Thoracic aorta (tissue), 2 donors: ENCODE measurements around the gene OS9. TPM values are rescaled to one million over a fixed set of nuclear protein-coding genes. Genes with fewer than 3 reads are reported as not detected.

Experiments used
- ATAC-seq: fragments of 150-250 bp; one replicate; pipeline ENCODE4 v1.8.0; 2017; ENCODE audit warnings: low read depth; ENCODE audit not compliant: insufficient number of reproducible peaks, low FRiP score
- DNase-seq: peaks from one replicate; pipeline ENCODE4 v3.0.0-alpha.2; 2020; ENCODE audit warnings: low spot score
- H3K27ac ChIP-seq, 2 donors: fragments of 200-600 bp; sonication (generic); 1 replicate in 1 of 2; 2 replicates in 1 of 2; pipeline ENCODE4 v1.5.1; 2016; ENCODE audit warnings: mild to moderate bottlenecking in 2 of 2, moderate library complexity in 2 of 2
- H3K27me3 ChIP-seq: fragments of 200-600 bp; sonication (generic); replicated peaks from 2 replicates; pipeline ENCODE4 v1.6.0; 2016; ENCODE audit warnings: mild to moderate bottlenecking; ENCODE audit not compliant: insufficient read depth
- H3K36me3 ChIP-seq: fragments of 200-600 bp; sonication (generic); one replicate; pipeline ENCODE4 v1.5.1; 2016
- H3K4me1 ChIP-seq, 2 donors: fragments of 200-600 bp; sonication (generic); 1 replicate in 1 of 2; 2 replicates in 1 of 2; pipeline versions ENCODE4 v1.5.1 to v1.6.0; 2016; ENCODE audit warnings: low read depth in 2 of 2, mild to moderate bottlenecking in 1 of 2; ENCODE audit not compliant: control insufficient read depth in 1 of 2
- H3K4me3 ChIP-seq: fragments of 200-600 bp; sonication (generic); 2 replicates; pipeline ENCODE4 v1.5.1; 2016; ENCODE audit warnings: mild to moderate bottlenecking
- H3K9me3 ChIP-seq: fragments of 200-600 bp; sonication (generic); 2 replicates; pipeline ENCODE4 v1.5.1; 2016
- total RNA-seq, 2 donors: library from RNA; depleted of rRNA; stranded (reverse); fragments of >200 nt; gene quantifications; one replicate each; pipeline versions ENCODE4 v1.1.0 to v1.2.3, GENCODE V29; 2016
- TF ChIP-seq, protein P1 (sequence below): fragments of 200-600 bp; sonication (generic); IDR thresholded peaks from one replicate; pipeline ENCODE4 v1.5.1; 2019; ENCODE audit warnings: antibody characterized with exemption

OS9 gene
- total RNA-seq, 2 donors from 2014 or later = 253 to 381 TPM

DNA sequence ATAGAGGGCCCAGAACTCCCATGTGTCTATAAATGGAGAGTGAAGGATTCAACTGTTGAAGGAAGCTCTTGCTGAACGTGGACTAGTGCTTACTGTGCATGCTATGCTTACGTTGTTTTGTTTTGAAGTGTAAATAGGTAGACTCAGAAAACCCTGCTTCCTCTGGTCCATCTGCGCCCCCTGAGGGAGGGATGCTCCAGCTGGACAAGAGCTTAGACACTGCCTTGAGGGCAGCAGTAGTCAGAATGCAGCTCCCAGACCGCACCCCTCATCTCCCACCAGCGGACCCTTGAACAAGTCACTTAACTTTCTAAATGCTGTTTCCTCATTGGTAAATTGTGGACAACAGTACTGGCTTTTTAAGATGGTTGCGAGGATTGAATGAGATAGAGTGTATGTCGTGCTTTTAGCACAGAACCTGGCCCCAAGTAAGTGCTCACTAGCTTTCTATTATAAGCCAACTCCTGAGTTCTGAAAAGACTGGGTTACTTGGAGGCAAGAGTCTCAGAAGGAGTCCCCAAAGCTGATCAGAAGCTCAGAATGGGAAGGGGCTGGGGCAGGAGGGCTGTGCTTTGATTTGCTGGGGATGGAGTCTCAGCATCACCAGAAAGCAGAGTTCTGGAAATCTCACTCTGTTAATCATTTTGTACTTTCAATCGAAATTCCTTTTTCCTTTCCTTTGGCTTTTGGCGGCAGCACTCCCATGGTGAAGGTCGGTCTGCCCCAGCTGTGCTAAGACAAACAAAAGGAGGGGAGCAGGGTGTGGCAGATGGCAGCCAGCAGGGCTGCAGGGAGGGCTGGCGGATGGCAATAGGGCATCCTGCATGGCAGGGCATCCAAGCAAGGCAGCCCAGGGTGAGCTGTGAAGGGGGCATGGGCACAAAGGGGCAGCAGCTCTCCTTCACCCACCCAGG is 29.0 kb downstream of the OS9 start:
- ATAC-seq (no peak), DNase-seq (no peak)
- Histone ChIP-seq H3K36me3 (peaks cover 38% of the 10 kb centered on the region), H3K4me3 (no peak overlapping the region), H3K4me1 (peaks cover 0 to 19% of the 10 kb centered on the region in 2 donors), H3K27me3 (no peaks in the 10 kb centered on the region), H3K9me3 (no peaks in the 10 kb centered on the region), H3K27ac (no peak overlapping the region)
- TF ChIP-seq, protein P1, sequence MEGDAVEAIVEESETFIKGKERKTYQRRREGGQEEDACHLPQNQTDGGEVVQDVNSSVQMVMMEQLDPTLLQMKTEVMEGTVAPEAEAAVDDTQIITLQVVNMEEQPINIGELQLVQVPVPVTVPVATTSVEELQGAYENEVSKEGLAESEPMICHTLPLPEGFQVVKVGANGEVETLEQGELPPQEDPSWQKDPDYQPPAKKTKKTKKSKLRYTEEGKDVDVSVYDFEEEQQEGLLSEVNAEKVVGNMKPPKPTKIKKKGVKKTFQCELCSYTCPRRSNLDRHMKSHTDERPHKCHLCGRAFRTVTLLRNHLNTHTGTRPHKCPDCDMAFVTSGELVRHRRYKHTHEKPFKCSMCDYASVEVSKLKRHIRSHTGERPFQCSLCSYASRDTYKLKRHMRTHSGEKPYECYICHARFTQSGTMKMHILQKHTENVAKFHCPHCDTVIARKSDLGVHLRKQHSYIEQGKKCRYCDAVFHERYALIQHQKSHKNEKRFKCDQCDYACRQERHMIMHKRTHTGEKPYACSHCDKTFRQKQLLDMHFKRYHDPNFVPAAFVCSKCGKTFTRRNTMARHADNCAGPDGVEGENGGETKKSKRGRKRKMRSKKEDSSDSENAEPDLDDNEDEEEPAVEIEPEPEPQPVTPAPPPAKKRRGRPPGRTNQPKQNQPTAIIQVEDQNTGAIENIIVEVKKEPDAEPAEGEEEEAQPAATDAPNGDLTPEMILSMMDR = no peak

DNA sequence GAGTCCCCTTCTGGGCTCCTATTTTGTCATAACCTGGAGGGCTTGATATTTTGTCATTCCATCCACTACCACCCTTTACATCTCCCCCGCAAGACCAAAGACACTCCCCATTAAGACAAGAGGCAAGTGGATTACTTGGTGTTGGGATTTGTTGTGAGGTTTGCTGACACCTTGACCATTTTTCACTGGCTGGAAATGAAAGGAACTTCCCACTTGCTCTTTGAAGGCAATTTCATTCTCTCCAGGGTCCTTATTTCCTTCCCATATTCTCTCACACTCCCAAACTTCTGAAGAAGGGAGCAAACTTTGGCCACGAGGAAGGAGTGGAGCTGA is 29.7 kb downstream of the OS9 start:
- Histone ChIP-seq H3K4me1 (peaks cover 0 to 19% of the 10 kb centered on the region in 2 donors), H3K27ac (no peak overlapping the region), H3K36me3 (peaks cover 32% of the 10 kb centered on the region), H3K9me3 (no peaks in the 10 kb centered on the region), H3K4me3 (no peak overlapping the region), H3K27me3 (no peaks in the 10 kb centered on the region)
- TF ChIP-seq, protein P1 = no peak
- DNase-seq = no peak
- no peak for ATAC-seq

DNA sequence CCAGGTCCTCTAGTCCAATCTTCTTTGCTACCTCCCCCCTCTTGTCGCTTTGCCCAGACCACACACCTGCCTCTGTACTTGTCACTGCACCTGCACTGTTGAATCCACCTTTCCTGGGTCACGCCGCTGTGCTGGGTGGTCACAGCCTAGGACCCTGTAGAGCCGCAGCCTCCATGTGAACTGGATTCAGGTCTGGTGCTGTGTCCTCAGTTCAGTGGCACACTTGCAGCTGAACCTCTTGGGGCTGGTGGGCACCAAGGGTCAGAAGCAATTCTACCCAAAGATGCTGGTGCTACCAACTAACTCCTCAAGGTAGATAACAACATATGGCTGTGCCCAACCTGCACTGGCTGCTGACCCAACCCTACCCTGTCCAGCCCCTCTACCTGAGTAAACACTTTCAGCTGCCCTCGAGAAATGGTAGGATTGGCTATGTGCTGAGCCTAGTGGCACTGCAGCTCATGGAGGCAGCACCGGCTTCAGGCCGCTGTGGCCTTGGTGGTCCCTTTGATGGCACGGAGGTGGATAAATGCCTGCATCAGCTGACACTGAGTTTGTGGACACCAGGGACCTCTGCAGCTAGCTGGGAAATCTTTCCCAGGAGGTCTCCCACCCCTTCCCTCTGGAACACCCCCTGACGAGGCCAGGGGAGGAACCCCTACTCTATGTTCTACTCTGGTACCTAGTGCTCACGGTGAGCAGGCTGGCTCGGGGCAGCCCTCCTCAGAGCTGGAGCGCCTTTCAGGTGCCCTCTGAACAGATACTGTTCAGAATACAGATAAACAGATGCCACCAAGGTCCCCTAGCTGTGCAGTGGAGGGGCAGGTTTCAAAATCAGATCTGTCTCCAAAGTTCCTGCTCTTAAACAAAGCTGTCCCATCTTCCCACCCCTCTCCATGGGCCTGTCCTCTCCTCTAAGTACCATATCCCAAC is 30.3 kb downstream of the OS9 start:
- TF ChIP-seq, protein P1 = no peak
- DNase-seq (no peak), ATAC-seq (no peak)
- H3K4me1 ChIP-seq = peaks cover 0 to 19% of the 10 kb centered on the region in 2 donors
- H3K27me3 ChIP-seq = no peaks in the 10 kb centered on the region
- H3K27ac ChIP-seq = no peak overlapping the region
- H3K36me3 ChIP-seq = peaks cover 25% of the 10 kb centered on the region
- H3K9me3 ChIP-seq = no peaks in the 10 kb centered on the region
- H3K4me3 ChIP-seq = no peak overlapping the region

DNA sequence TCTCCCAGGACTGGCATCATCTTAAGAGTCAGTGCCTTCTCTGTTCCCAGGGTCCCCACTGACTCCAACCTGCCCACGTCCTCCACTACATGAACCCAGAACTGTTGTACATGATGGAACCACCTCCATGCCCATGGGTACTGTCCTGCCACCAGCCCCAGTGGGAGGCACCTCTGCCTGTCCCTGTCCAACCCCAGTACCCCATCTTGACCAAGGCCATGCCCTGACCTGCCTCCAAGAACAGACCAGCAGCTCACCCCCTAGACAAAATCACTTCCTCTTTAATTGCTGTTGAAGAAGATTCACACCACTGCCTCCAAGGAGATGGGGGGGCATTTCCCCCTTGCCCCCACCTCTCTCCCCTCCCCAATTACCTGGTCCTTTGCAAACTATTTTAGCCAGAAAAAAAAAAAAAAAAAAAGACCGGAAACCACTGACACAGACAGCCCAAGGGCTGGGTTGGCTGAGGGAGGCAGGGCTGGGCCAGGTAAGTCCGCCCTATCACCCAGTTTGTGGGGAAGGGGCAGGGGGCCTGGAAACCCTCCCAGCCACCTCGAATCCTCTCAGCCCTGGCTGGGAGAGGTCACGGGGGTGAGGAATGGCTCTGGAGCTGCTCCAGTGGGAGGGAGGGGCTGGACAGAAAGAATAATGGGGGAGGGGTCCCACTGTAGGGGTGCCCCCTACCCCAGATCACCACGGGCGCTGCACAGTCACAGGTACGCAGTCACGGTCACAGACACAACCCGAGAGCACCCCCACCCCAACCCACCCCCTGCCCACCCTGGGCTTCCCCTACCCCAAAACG is 31.2 kb downstream of the OS9 start:
- H3K4me1 ChIP-seq = peaks cover 0 to 19% of the 10 kb centered on the region in 2 donors
- TF ChIP-seq, protein P1 = no peak
- H3K4me3 ChIP-seq = no peak overlapping the region
- ATAC-seq (no peak), DNase-seq (no peak)
- H3K27ac ChIP-seq = no peak overlapping the region
- H3K36me3 ChIP-seq = peaks cover 16% of the 10 kb centered on the region
- H3K27me3 ChIP-seq = no peaks in the 10 kb centered on the region
- H3K9me3 ChIP-seq = no peaks in the 10 kb centered on the region
